Cardiac muscle cell (in vitro differentiated cells and primary cell): Measurements from ENCODE around the gene WDR59. TPM values are rescaled to one million over a fixed set of nuclear protein-coding genes. Genes with fewer than 3 reads are reported as not detected.

Source experiments
- DNase-seq, 2 donors: peaks; one replicate each; pipeline versions ENCODE4 v3.0.0 to v3.0.0-alpha.2; 2010 to 2017; ENCODE audit warnings: low read depth in 1 of 2, low spot score in 1 of 2
- H3K27ac ChIP-seq: fragments of 200-600 bp; sonication (generic); 2 replicates; pipeline ENCODE4 v1.5.1; 2016
- H3K27me3 ChIP-seq: fragments of 200-600 bp; sonication (generic); 2 replicates; pipeline ENCODE4 v1.6.0; 2016; ENCODE audit warnings: control low read depth
- H3K36me3 ChIP-seq: fragments of 200-600 bp; sonication (generic); 2 replicates; pipeline ENCODE4 v1.5.1; 2016; ENCODE audit warnings: control low read depth
- H3K4me1 ChIP-seq: fragments of 200-600 bp; sonication (generic); 2 replicates; pipeline ENCODE4 v1.8.1; 2017; ENCODE audit warnings: low read depth, mild to moderate bottlenecking, mixed run types
- H3K4me3 ChIP-seq: fragments of 200-600 bp; sonication (generic); 2 replicates; pipeline ENCODE4 v1.5.1; 2016; ENCODE audit warnings: mild to moderate bottlenecking
- H3K9me3 ChIP-seq: fragments of 200-600 bp; sonication (generic); 2 replicates; pipeline ENCODE4 v1.5.1; 2017; ENCODE audit warnings: low read depth, mild to moderate bottlenecking, control low read depth
- polyA plus RNA-seq: library from polyadenylated mRNA; unstranded; fragments of >200 nt; fragmentation: Nextera tagmentation; extraction: Ambion mirVana; gene quantifications from 2 replicates; pipeline ENCODE4 v1.2.1, GENCODE V29; 2016
- total RNA-seq: library from RNA; depleted of rRNA; stranded (reverse); fragments of >200 nt; gene quantifications from 2 replicates; pipeline ENCODE4 v1.2.3, GENCODE V29; 2016
- TF ChIP-seq, protein P1 (sequence below): IDR thresholded peaks from 2 replicates; pipeline ENCODE4 v1.5.1; 2012; ENCODE audit warnings: low read depth, mild to moderate bottlenecking, low read length

Gene WDR59
- total and polyA plus RNA-seq, 2 experiments from 2014 or later = 46.3 to 51.1 TPM

- H3K36me3 ChIP-seq = no peaks in the 10 kb centered on the region
- no peak overlapping the region for H3K27ac ChIP-seq
- H3K4me3 ChIP-seq = no peak overlapping the region
- DNase-seq = no peak
- no peaks in the 10 kb centered on the region for H3K4me1 ChIP-seq
- TF ChIP-seq, protein P1, sequence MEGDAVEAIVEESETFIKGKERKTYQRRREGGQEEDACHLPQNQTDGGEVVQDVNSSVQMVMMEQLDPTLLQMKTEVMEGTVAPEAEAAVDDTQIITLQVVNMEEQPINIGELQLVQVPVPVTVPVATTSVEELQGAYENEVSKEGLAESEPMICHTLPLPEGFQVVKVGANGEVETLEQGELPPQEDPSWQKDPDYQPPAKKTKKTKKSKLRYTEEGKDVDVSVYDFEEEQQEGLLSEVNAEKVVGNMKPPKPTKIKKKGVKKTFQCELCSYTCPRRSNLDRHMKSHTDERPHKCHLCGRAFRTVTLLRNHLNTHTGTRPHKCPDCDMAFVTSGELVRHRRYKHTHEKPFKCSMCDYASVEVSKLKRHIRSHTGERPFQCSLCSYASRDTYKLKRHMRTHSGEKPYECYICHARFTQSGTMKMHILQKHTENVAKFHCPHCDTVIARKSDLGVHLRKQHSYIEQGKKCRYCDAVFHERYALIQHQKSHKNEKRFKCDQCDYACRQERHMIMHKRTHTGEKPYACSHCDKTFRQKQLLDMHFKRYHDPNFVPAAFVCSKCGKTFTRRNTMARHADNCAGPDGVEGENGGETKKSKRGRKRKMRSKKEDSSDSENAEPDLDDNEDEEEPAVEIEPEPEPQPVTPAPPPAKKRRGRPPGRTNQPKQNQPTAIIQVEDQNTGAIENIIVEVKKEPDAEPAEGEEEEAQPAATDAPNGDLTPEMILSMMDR = no peak
- H3K27me3 ChIP-seq = no peaks in the 10 kb centered on the region
- H3K9me3 ChIP-seq = no peaks in the 10 kb centered on the region
Observed at GRCh38 chr16:74841469-74841868, 143.5 kb downstream of the WDR59 start.

GRCh38 chr16:74837056-74837455, 147.9 kb downstream of the WDR59 start:
- no peak overlapping the region for H3K4me3 ChIP-seq
- no peak overlapping the region for H3K27ac ChIP-seq
- no peaks in the 10 kb centered on the region for H3K9me3 ChIP-seq
- no peaks in the 10 kb centered on the region for H3K4me1 ChIP-seq
- TF ChIP-seq, protein P1 = no peak
- DNase-seq = no peak
- H3K27me3 ChIP-seq = no peaks in the 10 kb centered on the region
- no peaks in the 10 kb centered on the region for H3K36me3 ChIP-seq

- H3K36me3 ChIP-seq = no peaks in the 10 kb centered on the region
- no peak for DNase-seq
- no peaks in the 10 kb centered on the region for H3K27me3 ChIP-seq
- no peak overlapping the region for H3K27ac ChIP-seq
- TF ChIP-seq, protein P1 = no peak
- H3K4me3 ChIP-seq = no peak overlapping the region
- H3K4me1 ChIP-seq = no peaks in the 10 kb centered on the region
- H3K9me3 ChIP-seq = no peaks in the 10 kb centered on the region
Observed at GRCh38 chr16:74836111-74836671, 148.7 kb downstream of the WDR59 start.

DNA sequence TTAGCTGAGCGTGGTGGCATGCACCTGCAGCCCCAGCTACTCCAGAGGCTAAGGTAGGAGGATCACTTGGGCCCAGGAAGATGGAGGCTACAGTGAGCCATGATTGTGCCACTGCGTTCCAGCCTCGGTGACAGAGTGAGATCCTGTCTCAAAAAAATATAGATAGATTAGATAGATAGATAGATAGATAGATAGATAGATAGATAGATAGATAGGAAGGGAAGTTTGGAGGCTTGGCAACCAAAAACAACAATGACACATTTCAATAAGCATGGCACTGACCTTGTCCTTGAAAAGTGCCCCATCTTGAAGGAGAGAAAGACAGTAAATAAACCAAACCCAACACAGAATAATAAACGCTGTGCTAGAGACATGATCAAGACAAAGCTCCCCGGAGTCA, 152.7 kb downstream of the WDR59 start:
- Histone ChIP-seq H3K27me3 (no peaks in the 10 kb centered on the region), H3K9me3 (no peaks in the 10 kb centered on the region)
- TF ChIP-seq, protein P1 = no peak

GRCh38 chr16:74831467-74831866, 153.5 kb downstream of the WDR59 start:
- Histone ChIP-seq H3K4me1 (no peaks in the 10 kb centered on the region), H3K27ac (no peak overlapping the region), H3K9me3 (no peaks in the 10 kb centered on the region), H3K4me3 (no peak overlapping the region), H3K27me3 (no peaks in the 10 kb centered on the region), H3K36me3 (no peaks in the 10 kb centered on the region)
- TF ChIP-seq, protein P1 = no peak
- DNase-seq = no peak

More for the DNA sequence above, 152.7 kb downstream of the WDR59 start:
- DNase-seq = no peak
- Histone ChIP-seq H3K27ac (no peak overlapping the region), H3K36me3 (no peaks in the 10 kb centered on the region), H3K4me3 (no peak overlapping the region), H3K4me1 (no peaks in the 10 kb centered on the region)
